Progenitor cell of endocrine pancreas (in vitro differentiated cells): ENCODE measurements around the gene SLC26A5. TPM values are rescaled to one million over a fixed set of nuclear protein-coding genes. Genes with fewer than 3 reads are reported as not detected.
A peak's percentile ranks its signal among the peaks of the same experiment; 100 is the strongest.

Experiments used
- DNase-seq: peaks from one replicate; pipeline ENCODE4 v3.0.0; 2021; ENCODE audit warnings: low spot score; ENCODE audit not compliant: unreplicated experiment
- H3K27ac Mint-ChIP-seq: 2 replicates; pipeline ENCODE4 v1.8.0; 2021; ENCODE audit warnings: mild to moderate bottlenecking, moderate library complexity, mixed read lengths
- H3K27me3 Mint-ChIP-seq: 2 replicates; pipeline ENCODE4 v1.8.0; 2021; ENCODE audit warnings: mixed read lengths
- H3K36me3 Mint-ChIP-seq: 2 replicates; pipeline ENCODE4 v1.8.0; 2022; ENCODE audit warnings: mixed read lengths; ENCODE audit not compliant: insufficient read depth
- H3K4me1 Mint-ChIP-seq: 2 replicates; pipeline ENCODE4 v1.8.0; 2021; ENCODE audit warnings: low read depth, mixed read lengths
- H3K4me3 Mint-ChIP-seq: 2 replicates; pipeline ENCODE4 v1.8.0; 2021; ENCODE audit warnings: low read depth, mild to moderate bottlenecking, moderate library complexity, mixed read lengths
- H3K9me3 Mint-ChIP-seq: 2 replicates; pipeline ENCODE4 v1.8.0; 2021; ENCODE audit warnings: low read depth, mixed read lengths
- total RNA-seq: library from RNA; stranded (reverse); gene quantifications from 2 replicates; pipeline ENCODE4 v1.2.1, GENCODE V29; 2021
- TF ChIP-seq, protein P1 (sequence below): fragments of 200-600 bp; sonication (generic); IDR thresholded peaks from one replicate; pipeline ENCODE4 v1.5.0; 2021; ENCODE audit warnings: antibody characterized with exemption, mild to moderate bottlenecking; ENCODE audit not compliant: unreplicated experiment

The SLC26A5 gene
- total RNA-seq, 1 donor from 2014 or later: 0.17 TPM

DNA sequence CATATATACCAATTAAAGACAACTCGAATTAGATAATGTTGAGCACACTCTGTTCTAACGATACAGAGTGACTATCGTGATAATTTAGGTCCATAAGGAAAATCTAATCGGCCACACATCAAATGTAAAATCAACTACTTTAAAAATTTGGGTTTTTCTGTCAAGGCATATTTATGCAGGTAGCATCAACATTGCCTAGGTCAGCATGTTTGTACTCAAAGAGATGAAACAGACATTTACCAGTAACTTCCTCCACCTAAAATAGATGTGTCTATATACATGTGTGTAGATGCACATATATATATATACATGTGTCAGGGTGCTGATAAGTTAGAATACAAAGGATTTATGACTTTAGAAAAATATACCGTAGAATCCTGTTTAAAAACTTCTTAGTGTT is 76.6 kb downstream of the SLC26A5 start:
- no peak for DNase-seq
- H3K4me3 Mint-ChIP-seq: no peak overlapping the region
- peaks cover 6% of the 10 kb centered on the region for H3K36me3 Mint-ChIP-seq
- no peaks in the 10 kb centered on the region for H3K27me3 Mint-ChIP-seq
- no peaks in the 10 kb centered on the region for H3K4me1 Mint-ChIP-seq
- H3K9me3 Mint-ChIP-seq: no peaks in the 10 kb centered on the region
- no peak overlapping the region for H3K27ac Mint-ChIP-seq
- TF ChIP-seq, protein P1, sequence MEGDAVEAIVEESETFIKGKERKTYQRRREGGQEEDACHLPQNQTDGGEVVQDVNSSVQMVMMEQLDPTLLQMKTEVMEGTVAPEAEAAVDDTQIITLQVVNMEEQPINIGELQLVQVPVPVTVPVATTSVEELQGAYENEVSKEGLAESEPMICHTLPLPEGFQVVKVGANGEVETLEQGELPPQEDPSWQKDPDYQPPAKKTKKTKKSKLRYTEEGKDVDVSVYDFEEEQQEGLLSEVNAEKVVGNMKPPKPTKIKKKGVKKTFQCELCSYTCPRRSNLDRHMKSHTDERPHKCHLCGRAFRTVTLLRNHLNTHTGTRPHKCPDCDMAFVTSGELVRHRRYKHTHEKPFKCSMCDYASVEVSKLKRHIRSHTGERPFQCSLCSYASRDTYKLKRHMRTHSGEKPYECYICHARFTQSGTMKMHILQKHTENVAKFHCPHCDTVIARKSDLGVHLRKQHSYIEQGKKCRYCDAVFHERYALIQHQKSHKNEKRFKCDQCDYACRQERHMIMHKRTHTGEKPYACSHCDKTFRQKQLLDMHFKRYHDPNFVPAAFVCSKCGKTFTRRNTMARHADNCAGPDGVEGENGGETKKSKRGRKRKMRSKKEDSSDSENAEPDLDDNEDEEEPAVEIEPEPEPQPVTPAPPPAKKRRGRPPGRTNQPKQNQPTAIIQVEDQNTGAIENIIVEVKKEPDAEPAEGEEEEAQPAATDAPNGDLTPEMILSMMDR: no peak

DNA sequence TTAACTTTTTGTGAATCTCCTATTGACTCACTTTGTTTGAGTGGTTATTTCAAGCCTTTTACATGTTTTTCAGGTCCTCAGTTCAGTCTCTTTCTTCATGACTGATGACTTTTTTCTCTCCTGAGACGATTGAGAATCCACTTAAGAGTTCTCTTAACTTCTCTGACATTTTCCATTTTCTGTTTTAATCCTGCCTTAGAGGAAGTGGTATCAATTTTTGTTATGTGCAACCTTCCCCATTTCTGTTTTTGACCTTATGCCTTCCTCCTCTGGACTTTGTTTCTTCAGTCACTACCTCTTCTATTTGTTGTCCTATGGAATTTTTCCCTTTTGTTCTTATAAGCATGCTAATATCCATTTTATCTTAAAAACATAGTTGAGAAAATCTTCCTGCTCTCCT is 96.2 kb downstream of the SLC26A5 start:
- H3K4me1 Mint-ChIP-seq: peaks cover 18% of the 10 kb centered on the region
- H3K9me3 Mint-ChIP-seq: no peaks in the 10 kb centered on the region
- peak overlapping the region; percentile 55 for H3K4me3 Mint-ChIP-seq
- H3K27me3 Mint-ChIP-seq: no peaks in the 10 kb centered on the region
- H3K36me3 Mint-ChIP-seq: peaks cover 6% of the 10 kb centered on the region
- H3K27ac Mint-ChIP-seq: peak overlapping the region; percentile 58
- TF ChIP-seq, protein P1: no peak
- no peak for DNase-seq

DNA sequence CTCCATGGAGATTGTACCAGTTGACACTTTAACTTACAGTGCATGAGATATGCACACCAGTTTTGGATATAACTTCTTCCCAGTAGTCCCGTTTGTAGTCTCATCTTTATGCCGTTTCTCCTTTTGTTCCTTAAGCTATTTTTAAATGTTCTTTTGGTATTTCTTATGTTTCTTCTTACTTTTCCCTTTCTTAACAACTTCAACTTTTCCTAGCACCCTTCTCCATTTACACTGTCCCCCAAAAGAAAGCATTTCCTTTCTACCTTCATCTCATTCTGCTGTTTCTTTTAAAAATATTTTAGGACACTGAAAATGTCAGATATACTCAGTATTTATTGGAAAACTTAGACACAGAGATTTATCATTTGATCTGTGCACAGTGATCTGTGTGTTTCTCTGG is 97.0 kb downstream of the SLC26A5 start:
- DNase-seq: no peak
- Mint-ChIP-seq H3K36me3 (peaks cover 6% of the 10 kb centered on the region), H3K27me3 (no peaks in the 10 kb centered on the region), H3K9me3 (no peaks in the 10 kb centered on the region), H3K4me3 (peak overlapping the region; percentile 99), H3K4me1 (peaks cover 18% of the 10 kb centered on the region), H3K27ac (no peak overlapping the region)
- TF ChIP-seq, protein P1: no peak

DNA sequence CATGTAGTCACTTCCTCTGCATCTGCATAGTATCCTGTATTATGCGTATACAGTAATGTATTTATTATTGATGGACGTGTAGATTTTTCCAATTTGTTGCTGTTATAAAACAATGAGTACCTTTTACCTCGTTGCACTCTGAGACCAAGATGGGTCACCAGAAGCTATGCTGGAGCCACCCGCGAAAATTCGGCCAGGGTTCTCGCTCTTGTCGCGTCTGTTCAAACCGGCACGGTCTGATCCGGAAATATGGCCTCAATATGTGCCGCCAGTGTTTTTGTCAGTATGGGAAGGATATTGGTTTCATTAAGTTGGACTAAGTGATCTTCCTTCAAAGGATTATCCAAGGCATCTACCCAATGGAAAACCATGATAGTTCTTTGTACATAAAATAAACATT is 97.6 kb downstream of the SLC26A5 start:
- DNase-seq: no peak
- peaks cover 6% of the 10 kb centered on the region for H3K36me3 Mint-ChIP-seq

DNA sequence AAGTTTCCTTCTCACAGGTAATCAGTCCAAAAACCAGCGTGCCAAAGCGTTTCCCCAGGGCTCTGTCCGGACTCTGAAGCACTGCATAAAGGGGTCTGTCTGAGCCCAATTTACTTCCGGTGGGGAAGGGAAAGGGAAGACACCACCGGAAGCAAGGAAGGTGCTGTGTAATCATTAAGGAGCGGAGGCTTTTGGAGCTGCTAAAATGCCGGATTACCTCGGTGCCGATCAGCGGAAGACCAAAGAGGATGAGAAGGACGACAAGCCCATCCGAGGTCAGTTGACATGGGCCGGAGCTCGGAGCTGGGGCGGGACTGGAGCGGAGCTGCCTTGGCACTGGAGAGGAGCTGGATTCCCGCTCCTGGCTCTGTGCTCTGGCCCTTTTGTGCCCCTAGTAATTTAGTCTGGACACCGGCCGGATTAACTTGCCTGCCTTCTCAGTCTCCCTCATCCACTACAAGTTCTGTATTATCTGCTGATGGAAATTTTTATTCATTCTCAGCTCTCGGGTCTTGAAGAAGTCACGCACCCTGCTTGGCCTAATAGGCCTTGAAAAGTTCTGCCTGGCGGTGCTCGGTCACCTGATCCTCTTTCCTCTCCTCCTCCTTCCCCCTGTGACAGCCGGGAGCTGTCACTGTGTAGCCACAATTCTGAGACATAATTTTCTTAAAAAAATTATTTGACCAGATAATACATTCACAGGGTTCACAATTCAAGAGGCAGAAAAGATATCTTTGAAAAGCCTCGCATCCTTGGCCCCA is 98.3 kb downstream of the SLC26A5 start, which contains the start of gene PSMC2:
TSS of gene PSMC2 (plus strand) at position 137 of the 761 bp plus-strand sequence. CDS start at position 206, 69 bp downstream.
- Mint-ChIP-seq H3K36me3 (peaks cover 5% of the 10 kb centered on the region), H3K27me3 (no peaks in the 10 kb centered on the region), H3K4me1 (peaks cover 18% of the 10 kb centered on the region), H3K9me3 (no peaks in the 10 kb centered on the region), H3K4me3 (peak within 1 kb of the TSS; percentile 99), H3K27ac (peak within 1 kb of the TSS; percentile 97)
- peak; percentile 59 for DNase-seq
- TF ChIP-seq, protein P1: no peak

More for the DNA sequence above, 97.6 kb downstream of the SLC26A5 start:
- Mint-ChIP-seq H3K9me3 (no peaks in the 10 kb centered on the region), H3K4me3 (peak overlapping the region; percentile 99), H3K27me3 (no peaks in the 10 kb centered on the region), H3K4me1 (peaks cover 18% of the 10 kb centered on the region), H3K27ac (peak overlapping the region; percentile 88)
- TF ChIP-seq, protein P1: no peak
